Sigmoid colon (tissue), 7 donors: ENCODE measurements around the gene KIF26A. TPM values are rescaled to one million over a fixed set of nuclear protein-coding genes. Genes with fewer than 3 reads are reported as not detected.

ENCODE experiments used
- DNase-seq: peaks from one replicate; pipeline ENCODE4 v3.0.0-alpha.2; 2019
- H3K27ac ChIP-seq, 4 donors: fragments of 200-600 bp; sonication (generic); one replicate each; pipeline ENCODE4 v1.5.1; 2016 to 2019; ENCODE audit warnings: mild to moderate bottlenecking in 1 of 4
- H3K27me3 ChIP-seq, 3 donors: fragments of 200-600 bp; sonication (generic); one replicate each; pipeline ENCODE4 v1.5.1; 2019; ENCODE audit warnings: mild to moderate bottlenecking in 1 of 3
- H3K36me3 ChIP-seq, 4 donors: fragments of 200-600 bp; sonication (generic); one replicate each; pipeline ENCODE4 v1.5.1; 2016 to 2019
- H3K4me1 ChIP-seq, 4 donors: fragments of 200-600 bp; sonication (generic); one replicate each; pipeline ENCODE4 v1.5.1; 2017 to 2019
- H3K4me3 ChIP-seq, 4 donors: fragments of 200-600 bp; sonication (generic); one replicate each; pipeline ENCODE4 v1.5.1; 2017 to 2019; ENCODE audit warnings: mild to moderate bottlenecking in 2 of 4, moderate library complexity in 1 of 4
- H3K9me3 ChIP-seq, 4 donors: fragments of 200-600 bp in 3 of 4; sonication (generic) in 3 of 4; one replicate each; pipeline versions ENCODE4 v1.5.1 to v1.6.1; 2013 to 2019
- EP300 ChIP-seq, 4 donors: sonication (generic); formaldehyde crosslinking; IDR thresholded peaks; one replicate each; pipeline ENCODE4 v1.6.1; 2017; ENCODE audit warnings: antibody characterized with exemption in 4 of 4
- POLR2A ChIP-seq, 2 donors: fragments of 450-650 bp; IDR thresholded peaks; one replicate each; pipeline ENCODE4 v1.6.1; 2016; ENCODE audit warnings: antibody characterized with exemption in 2 of 2, mild to moderate bottlenecking in 2 of 2, moderate library complexity in 2 of 2
- POLR2AphosphoS5 ChIP-seq, 4 donors: sonication (generic); formaldehyde crosslinking; IDR thresholded peaks; one replicate each; pipeline ENCODE4 v1.6.1; 2017; ENCODE audit warnings: antibody characterized with exemption in 4 of 4
- WGBS, 2 donors: extraction: QIAGEN DNeasy Blood & Tissue Kit; methylation state at CpG; one replicate each; pipeline ENCODE4 v1.1.7; 2013; 5-methylcytosine and 5-hydroxymethylcytosine counted together
- intact Hi-C: fragments of 100-400 bp; cut with DNase I; formaldehyde crosslinking; loops from one replicate; pipeline ENCODE4 v1.15.1; 2023
- polyA plus RNA-seq, 3 donors: library from polyadenylated mRNA; stranded (reverse); fragments of 200-250 nt; gene quantifications; one replicate each; pipeline ENCODE4 v1.2.3, GENCODE V29; 2013
- total RNA-seq, 4 donors: library from RNA; depleted of rRNA; stranded (reverse); fragments of >200 nt; gene quantifications; one replicate each; pipeline ENCODE4 v1.1.0, GENCODE V29; 2016
- TF ChIP-seq, protein P1 (sequence below), 4 experiments: fragments of 450-650 bp in 3 of 4; fragments of 200-600 bp in 1 of 4; IDR thresholded peaks; one replicate each; pipeline ENCODE4 v1.5.1; 2016 to 2019; ENCODE audit warnings: antibody characterized with exemption in 4 of 4, mild to moderate bottlenecking in 3 of 4, moderate library complexity in 2 of 4
- donor health status: healthy with polysubstance abuse.
- donor health status: Bipolar disorder and iron deficiency.
- donor health status: healthy.

The KIF26A gene
- total and polyA plus RNA-seq, 7 donors: 0.60 to 4.2 (median 2.1) TPM

DNA sequence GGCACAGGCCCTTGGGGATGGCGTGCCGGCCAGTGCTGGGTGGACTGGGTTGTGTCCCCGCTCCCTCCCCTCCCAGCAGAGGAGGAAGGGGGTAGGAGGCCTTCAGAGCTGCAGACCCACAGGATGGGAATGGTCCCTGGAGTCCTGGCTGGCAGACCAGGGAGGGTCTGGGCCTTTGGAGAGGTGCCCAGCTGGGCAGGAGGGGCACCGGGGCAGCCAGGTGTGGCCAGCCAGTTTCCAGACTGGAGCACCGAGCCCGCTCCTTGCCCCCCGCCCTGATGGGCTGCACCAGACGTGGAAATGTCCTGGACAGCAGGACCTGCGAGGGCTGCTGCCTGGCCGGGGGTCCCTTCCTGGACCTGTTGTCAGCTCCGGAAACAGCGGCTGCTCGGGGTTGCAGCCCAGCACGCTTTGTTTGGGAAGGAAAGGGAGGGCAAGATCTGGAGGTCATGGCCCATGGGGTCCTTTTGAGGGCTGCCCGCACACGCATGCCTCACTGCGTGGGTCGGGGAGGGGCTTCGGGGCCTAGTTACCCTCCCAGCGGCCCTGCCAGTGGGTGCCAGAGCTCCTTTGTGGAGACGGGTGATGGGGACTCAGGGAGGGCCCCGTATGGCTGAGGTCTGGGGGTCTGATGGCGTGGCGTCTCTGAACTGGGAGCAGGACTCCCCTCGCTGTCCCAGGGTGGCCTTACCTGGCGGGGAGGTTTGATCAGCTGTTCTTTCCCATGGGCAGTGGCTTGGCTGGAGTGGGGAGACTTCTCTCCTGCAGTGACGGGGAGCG lies 9.1 kb downstream of the KIF26A start:
- no peak overlapping the region for H3K27ac ChIP-seq
- peaks cover 0 to 17% (median 11%) of the 10 kb centered on the region in 4 donors for H3K4me1 ChIP-seq
- intact Hi-C loops: no loop called here
- 88% methylated on average over 28 of the region's 28 CpGs for WGBS, 2 donors
- H3K4me3 ChIP-seq: no peak overlapping the region
- no peaks in the 10 kb centered on the region for H3K36me3 ChIP-seq
- H3K27me3 ChIP-seq: no peaks in the 10 kb centered on the region
- DNase-seq: no peak
- TF ChIP-seq POLR2AphosphoS5 (IDR thresholded peaks at IDR 0.05): no peak
- TF ChIP-seq, protein P1, sequence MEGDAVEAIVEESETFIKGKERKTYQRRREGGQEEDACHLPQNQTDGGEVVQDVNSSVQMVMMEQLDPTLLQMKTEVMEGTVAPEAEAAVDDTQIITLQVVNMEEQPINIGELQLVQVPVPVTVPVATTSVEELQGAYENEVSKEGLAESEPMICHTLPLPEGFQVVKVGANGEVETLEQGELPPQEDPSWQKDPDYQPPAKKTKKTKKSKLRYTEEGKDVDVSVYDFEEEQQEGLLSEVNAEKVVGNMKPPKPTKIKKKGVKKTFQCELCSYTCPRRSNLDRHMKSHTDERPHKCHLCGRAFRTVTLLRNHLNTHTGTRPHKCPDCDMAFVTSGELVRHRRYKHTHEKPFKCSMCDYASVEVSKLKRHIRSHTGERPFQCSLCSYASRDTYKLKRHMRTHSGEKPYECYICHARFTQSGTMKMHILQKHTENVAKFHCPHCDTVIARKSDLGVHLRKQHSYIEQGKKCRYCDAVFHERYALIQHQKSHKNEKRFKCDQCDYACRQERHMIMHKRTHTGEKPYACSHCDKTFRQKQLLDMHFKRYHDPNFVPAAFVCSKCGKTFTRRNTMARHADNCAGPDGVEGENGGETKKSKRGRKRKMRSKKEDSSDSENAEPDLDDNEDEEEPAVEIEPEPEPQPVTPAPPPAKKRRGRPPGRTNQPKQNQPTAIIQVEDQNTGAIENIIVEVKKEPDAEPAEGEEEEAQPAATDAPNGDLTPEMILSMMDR (IDR thresholded peaks at IDR 0.05): no peak
- TF ChIP-seq POLR2A (IDR thresholded peaks at IDR 0.05): no peak
- H3K9me3 ChIP-seq: no peaks in the 10 kb centered on the region

DNA sequence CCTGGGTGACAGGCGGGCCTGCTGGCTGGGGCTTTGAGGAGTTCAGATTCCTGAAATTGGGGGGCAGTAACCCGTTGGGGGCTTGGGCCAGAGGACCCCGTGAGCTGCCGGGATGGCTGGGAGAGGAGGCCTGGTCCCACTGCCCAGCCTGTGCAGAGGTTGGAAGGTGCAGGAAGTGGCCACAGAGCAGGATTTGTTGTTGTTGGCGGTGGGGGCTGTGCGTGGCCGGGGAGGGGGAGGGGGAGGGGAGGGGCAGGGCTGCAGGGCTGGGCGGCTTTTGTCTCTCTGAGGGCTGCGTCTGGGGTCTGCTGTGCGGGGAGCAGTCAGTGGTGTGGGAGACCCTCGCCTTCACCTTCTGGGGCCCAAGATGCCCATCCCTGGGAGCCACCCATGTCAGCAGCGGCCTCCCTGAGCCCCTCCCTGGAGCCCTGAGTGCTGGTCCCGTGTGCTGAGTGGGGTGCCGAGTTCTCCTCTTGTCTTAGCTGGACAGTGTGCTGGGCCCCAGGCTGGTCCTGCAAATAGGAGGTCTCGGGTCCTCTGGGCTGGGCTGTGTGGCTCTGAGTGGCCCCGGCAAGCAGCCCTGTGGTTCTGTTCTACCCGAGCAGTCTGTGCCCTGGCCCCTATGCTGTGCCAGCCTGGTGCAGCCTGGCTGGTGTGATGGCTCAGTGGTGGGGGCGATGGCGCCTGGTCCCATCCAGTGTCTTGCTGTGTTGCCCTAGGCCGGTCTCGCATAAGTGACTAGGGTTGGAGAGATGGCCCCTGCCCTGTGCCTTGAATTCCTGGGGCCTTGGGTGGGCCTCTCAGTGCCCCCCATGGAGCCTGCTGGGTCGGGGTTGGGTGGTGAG lies 10.3 kb downstream of the KIF26A start:
- intact Hi-C loops: no loop called here
- H3K27me3 ChIP-seq: no peaks in the 10 kb centered on the region
- H3K9me3 ChIP-seq: no peaks in the 10 kb centered on the region
- no peak overlapping the region for H3K4me3 ChIP-seq
- WGBS, 2 donors: 82 to 85% methylated on average over 22 of the region's 22 CpGs
- DNase-seq: no peak
- no peaks in the 10 kb centered on the region for H3K36me3 ChIP-seq
- H3K27ac ChIP-seq: no peak overlapping the region
- no peak for TF ChIP-seq POLR2A (IDR thresholded peaks at IDR 0.05)
- TF ChIP-seq POLR2AphosphoS5 (IDR thresholded peaks at IDR 0.05): no peak
- no peak for TF ChIP-seq EP300 (IDR thresholded peaks at IDR 0.05)
- TF ChIP-seq, protein P1 (IDR thresholded peaks at IDR 0.05): no peak
- H3K4me1 ChIP-seq: peaks cover 0 to 17% (median 11%) of the 10 kb centered on the region in 4 donors

DNA sequence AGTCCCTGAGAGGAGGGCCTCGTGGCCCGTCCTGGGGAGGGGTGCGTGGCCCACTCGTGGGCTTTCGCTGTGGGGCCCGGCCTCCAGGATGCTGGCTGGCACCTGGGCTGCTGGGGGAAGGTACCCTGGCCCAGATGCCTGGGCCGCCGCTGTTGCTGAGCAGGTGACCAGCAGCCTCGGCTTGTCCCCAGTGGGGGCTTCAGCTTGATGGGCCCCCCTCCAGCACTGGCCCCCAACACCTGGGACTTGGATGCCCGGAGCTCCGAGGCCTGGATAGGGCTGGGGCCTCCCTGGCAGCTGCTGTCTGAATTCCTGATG lies 10.8 kb downstream of the KIF26A start:
- Histone ChIP-seq H3K4me3 (no peak overlapping the region), H3K4me1 (peaks cover 0 to 17% (median 11%) of the 10 kb centered on the region in 4 donors), H3K27ac (peak overlapping the region in 1 of 4 donors; percentile 4), H3K36me3 (no peaks in the 10 kb centered on the region), H3K9me3 (no peaks in the 10 kb centered on the region), H3K27me3 (no peaks in the 10 kb centered on the region)
- no peak for DNase-seq
- TF ChIP-seq, protein P1 (IDR thresholded peaks at IDR 0.05): no peak
- TF ChIP-seq POLR2A (IDR thresholded peaks at IDR 0.05): no peak
- no peak for TF ChIP-seq POLR2AphosphoS5 (IDR thresholded peaks at IDR 0.05)
- no peak for TF ChIP-seq EP300 (IDR thresholded peaks at IDR 0.05)
- intact Hi-C loops: no loop called here
- 90 to 93% methylated on average over 11 of the region's 11 CpGs for WGBS, 2 donors

DNA sequence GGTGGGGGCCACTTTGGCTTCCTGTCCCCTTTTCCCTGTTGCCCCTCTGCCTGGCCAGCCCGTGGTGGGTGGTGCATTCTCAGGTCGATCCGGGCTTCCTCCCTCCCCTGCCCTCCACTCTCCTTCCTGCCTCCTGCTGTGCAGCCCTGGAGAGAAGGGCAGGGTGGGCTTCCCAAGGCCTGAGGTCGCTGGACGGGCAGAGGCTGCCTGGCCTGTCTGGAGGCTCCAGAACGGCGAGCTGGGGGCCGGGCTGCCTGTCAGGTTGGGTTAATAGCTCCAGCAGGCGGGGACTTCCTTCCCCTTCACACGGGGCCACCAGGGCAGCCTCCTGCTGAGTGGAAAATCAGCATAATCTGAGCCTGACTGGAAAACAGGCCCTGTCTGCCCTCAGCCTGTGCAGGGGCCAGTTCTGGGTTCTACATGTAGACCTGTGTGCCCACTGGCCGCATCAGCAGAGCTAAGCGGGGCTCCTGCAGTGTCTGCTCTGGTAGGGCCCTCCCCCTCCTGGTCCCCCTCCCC lies 11.3 kb downstream of the KIF26A start:
- no peaks in the 10 kb centered on the region for H3K9me3 ChIP-seq
- DNase-seq: peak; percentile 77
- intact Hi-C loops: no loop called here
- 38 to 69% methylated on average over 12 of the region's 12 CpGs for WGBS, 2 donors
- H3K4me1 ChIP-seq: peaks cover 0 to 17% (median 11%) of the 10 kb centered on the region in 4 donors
- peak overlapping the region in 1 of 4 donors; percentile 4 for H3K27ac ChIP-seq
- TF ChIP-seq, protein P1 (IDR thresholded peaks at IDR 0.05): no peak
- TF ChIP-seq POLR2AphosphoS5 (IDR thresholded peaks at IDR 0.05) (no peak), POLR2A (IDR thresholded peaks at IDR 0.05) (no peak), EP300 (IDR thresholded peaks at IDR 0.05) (no peak)
- H3K36me3 ChIP-seq: no peaks in the 10 kb centered on the region
- no peak overlapping the region for H3K4me3 ChIP-seq
- no peaks in the 10 kb centered on the region for H3K27me3 ChIP-seq
